ENCODE measurements around the gene GADL1.

The GADL1 gene

DNA sequence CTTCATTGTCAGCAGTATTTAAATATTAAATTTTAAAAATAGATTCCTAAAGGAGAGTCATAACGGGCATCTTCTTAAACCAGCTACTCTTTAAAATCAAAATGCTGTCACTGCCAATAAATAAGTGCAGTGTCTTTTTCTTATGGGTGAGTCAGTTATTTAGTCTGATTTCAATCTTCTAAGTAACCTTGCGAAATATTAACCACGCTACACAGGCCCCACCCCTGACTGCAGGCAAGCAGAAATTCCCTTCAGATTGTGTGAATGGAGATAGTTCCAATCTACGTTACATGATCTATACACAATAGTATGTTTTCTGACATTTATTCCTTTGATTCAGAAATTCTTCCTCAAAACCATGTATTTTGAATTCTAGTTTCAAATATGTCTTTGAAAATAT lies 141.5 kb downstream of the GADL1 start:
- no peak for FAIRE-seq

DNA sequence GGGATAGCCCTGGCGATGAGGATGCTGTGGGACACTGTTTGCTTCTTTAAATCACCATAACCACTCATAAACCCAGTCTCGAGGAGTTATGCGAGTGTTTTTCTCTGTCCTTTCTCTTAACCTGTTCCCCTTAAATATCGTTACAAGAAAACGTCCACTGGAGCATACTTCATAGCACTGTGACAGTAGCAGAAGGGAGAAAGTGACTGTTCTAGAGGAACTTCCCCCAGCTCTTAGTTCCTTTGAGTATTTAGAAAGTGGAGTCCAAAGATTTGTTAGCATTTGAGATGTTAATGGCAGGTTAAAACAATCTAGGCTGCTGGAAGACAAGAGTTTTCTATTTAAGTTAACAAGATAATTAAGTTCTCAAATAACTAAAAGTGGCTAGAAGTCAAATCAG lies 142.0 kb downstream of the GADL1 start:
- no peak for FAIRE-seq

DNA sequence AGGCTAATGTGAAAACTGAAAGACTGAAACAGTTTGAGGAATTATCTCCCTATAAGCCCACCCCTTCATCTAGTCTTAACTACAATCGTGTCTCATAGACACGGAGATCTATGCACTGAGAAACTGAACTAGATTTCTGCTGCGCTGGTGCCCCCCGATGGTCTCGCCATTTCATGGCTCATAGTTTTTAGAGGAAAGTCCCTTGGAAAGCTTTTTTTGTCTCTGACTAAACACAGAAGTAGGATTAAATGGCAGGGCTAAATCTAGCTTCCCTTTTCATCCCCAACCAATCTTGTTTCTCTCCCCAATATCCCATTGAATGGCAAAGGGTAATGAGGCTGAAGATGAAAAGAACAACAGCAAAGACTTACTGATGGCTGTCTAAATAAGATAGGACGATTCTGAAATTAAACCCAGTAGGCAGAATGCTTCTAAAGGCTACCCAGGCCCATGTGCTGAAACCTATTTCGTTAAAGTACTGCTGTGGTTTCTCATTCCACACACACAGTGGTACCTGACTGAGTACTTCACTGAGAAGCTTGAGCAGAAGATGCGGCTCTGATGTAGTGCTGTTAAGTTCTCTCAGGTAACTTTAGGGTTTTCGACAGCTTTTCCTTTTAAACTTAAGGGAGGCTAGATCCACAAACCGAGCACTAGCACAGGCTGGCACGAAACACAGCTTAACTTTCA lies 142.7 kb downstream of the GADL1 start:
- FAIRE-seq, result no peak

DNA sequence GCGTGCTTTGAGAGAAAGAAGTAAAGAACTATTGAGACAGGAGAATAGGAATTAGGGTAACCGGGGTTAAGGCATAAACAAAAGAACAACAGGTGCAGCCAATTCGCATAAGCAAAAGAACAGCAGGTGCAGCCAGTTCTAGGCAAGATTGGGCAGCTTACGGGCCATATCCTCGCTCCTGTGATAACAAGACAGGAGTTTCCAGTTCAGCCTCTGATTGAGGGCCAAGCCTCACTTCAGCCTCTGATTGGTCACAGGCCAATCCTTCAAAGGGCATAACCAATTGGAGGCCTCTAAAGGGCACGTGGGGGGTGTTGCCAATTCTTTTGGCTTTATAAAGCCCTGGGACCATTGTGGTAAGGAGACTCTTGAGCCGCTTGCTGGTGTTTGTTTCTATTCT lies 143.5 kb downstream of the GADL1 start:
- no peak for FAIRE-seq

DNA sequence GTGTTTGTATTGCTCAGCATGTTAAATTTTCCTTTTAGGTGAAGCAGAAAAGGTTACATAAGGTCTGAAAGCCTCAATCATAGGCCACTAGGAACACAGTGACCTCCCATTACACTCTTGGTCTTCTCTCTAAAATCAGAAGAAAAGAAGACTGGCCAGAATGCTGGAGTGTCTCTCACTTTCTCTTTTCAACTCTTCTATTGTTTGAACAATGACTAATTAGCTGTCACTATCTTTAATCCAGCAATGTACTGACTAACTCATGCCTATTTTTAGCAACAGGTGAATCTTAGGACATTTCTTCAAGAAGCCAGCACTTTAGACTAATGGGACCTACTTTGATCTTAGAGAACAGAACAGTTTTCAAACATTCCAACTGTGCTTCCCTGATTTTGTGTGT lies 145.2 kb downstream of the GADL1 start:
- FAIRE-seq, result no peak

DNA sequence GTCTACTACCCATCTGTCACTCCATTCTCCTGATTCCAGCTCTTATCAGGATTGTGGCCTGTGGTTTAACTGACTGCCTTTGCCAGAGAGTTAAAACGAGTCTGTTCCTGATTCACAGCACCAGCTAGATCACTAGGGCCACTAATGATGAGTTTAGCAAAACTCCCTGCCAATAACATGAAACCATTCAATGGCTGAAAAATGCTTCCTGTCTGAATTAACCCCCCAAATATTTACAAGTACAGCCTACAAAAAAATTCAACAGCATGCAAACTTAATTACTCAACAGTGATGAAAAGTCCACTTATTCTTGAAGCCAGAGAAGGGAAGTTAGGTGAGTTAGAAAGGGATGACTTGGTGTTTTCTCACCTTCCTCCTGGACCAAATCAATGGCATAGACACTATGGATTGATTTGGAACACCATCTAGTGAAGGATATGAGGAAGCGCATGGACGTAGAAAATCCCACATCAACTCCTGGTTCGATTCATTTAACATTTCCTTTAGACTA lies 146.6 kb downstream of the GADL1 start:
- no peak for FAIRE-seq

DNA sequence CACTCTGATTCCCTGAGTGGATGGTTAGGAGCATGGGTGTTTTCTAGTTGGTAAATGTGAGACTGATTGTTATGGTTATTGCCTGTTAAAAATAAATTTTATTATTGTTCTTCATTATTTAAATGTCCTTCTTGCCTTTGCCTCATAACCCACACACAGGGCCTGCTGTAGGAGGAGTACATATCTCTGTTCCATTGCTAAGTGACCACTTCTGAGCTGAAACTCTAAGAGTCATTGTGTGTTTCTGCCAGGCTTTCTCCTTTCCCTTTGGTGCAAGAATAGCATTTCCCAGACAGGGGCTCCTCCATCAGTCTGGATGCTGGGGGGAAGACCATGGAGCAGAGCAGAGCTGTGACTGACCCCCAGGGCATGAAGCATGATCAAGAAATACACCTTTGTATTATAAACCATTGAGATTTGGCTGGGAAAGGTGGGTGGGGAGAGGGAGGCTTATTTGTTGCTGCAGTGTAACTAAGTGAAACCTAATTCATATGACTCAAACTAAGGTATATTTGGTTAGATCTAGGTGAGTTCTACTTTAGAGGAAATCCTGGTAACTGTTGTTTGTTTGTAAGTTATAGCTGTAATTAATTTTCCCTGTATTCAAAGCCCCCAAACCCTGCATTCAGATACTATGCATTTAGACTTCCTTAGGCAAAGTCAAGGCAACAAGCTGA lies 150.7 kb downstream of the GADL1 start:
- FAIRE-seq, result no peak

DNA sequence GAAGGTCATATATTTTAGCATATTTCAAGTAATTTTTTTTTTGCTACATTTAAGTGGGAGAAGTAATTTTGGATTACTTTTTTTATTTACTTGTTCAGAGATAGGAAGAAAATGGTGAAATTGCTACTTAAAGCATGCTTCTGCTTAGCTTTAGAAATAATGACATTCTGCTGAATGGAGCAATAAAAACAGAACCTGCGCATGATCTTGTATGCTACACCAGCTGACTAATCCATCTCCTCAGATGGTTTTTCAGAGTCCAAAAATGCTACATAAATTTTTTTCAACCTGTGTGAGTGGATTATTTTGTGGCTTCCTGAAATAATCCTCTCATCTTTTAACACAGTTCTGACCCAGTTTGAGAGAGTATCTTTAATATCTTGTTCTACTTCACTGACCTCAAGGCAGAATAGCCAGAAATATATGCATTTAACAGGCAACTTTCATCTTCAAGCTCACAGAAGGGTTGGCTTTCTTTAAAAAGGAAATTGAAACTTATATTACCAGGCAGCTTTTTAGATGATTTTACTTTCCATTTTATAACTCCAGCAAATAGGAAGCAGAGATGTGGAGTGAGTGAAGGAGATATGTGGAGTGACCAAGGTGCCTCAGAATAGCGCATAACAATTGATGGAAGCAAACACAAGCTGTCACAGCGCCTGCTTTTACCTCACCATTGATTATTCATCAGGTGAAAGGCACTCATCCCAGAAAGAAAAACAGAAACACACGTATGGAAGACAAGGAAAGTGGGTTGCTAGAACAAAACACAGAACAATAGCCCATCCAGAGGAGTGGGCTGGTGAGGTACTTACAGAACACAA lies 151.5 kb downstream of the GADL1 start:
- no peak for FAIRE-seq

DNA sequence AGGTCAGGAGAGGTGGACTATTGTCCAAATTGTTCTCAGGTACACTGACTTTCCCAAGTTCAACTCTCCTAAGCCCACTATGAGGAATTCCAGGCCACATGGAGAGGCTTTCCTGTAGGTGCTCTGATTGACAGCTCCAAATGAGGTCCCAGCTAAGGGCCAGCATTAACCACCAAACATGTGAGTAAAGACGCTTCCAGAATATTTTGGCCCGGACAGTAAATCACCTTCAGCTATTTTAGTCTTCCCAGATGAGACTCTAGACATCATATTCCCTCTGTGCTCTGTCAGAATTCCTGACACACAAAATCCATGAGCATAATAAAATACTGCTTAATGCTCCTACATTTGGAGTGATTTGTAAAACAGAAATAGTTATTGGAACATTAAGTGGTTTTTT lies 152.6 kb downstream of the GADL1 start:
- FAIRE-seq, result no peak

DNA sequence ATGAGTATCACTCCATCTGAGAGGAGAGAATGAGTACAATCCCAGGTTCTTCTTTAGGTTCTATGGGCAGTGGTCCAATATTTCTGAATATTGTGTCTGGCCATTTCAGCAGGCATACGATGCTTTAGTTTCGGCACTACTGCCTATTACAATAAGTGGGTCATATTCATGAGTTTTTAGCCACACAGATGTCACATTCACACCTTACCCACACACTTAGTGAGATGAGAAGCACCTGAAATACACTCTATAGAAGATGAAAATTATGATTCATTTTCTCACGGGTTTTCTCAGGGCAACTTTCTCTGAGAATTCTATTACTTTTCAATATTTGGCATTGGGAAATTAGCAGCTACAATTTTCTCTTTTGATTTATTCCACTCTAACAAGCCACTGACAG lies 155.9 kb downstream of the GADL1 start:
- FAIRE-seq, result no peak

DNA sequence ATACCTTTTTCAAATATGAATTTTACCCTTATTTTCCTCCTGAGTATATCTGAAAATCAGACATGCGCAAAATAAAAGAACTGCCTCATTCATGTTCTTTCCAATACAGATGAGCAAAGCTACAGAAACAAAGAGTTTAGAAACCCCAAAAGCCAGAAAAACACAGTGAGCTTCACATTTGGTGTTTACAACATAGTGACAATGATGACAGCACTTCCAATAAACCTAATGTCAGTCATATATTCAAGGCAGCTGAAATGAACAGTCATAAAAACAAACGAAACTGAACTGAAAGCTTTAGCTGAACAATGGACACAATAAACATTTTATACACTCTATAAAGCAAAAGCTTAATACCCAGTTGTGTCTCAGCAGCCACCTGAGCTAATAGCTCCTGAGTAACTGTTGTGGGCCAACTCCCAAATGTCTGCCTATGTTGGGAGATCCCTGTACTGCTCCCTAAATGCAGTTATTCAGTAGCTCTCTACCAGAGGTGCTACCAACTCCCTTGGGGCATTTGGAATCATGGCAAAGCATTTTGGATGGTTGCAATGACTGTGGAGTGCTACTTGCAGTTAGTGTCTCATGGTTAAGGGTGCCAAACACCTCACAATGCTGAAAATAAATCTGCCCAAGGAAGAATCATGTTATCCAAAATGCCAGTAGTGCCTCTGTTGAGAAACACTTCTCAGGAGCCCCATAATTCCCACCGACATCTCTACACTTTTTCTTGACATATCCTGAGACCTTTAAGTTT lies 156.5 kb downstream of the GADL1 start:
- FAIRE-seq, result no peak

DNA sequence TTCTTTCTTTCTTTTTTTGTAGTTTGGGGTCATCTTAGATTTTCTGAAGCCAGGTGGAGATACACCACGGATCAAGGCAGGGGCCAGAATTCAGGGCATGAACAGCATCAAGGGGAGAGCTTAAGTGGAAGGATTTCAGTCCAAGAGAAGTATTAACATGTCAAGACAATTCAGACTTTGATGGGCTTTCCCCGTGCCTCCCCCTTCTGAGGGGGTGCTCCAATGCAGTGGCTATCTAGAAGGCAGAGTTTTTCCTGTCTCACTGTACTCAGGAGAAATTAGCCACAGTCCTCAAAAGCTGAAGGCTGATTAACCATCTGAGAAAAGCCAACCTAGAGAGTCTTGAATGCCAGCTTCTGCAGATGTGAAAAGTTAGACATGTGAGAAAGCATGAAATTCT lies 160.8 kb downstream of the GADL1 start:
- no peak for FAIRE-seq

DNA sequence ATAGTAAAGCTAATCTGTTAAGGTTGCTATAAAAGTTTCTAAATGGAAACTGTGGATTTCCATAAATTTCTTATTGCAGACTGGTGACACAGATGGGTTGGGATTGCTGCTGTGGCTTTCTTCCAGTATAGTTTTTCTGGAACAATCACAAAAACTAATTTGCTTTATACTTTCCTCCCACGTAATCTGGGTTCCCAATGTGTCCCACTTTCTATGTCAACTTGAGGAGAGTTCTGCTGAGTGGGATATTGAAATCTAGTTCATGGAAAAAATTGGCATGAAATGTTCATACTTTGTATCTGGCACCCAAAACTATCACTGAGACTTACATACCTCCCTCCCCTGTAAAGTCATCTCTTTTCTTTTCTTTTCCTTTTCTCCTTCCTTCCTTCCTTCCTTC lies 161.3 kb downstream of the GADL1 start:
- no peak for FAIRE-seq

DNA sequence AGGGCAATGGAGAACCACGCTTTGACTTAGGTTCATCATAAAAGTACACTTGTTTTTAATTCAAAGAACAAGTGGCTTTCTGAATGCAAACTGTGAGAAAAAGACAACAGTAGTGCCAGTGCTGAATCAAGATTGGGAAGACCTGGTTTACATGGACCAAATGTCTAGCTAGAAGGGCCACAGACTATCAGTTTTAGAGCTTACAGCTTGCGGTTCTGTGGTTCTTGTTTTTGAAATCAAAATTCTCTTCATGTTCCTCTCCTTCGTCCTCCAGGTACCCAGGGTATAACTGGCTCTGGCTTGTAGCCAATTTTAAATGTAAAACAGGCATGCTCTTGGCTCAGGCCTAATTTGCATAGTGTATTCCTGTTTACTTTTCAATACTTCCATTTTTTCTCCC lies 163.5 kb downstream of the GADL1 start:
- FAIRE-seq, result no peak

DNA sequence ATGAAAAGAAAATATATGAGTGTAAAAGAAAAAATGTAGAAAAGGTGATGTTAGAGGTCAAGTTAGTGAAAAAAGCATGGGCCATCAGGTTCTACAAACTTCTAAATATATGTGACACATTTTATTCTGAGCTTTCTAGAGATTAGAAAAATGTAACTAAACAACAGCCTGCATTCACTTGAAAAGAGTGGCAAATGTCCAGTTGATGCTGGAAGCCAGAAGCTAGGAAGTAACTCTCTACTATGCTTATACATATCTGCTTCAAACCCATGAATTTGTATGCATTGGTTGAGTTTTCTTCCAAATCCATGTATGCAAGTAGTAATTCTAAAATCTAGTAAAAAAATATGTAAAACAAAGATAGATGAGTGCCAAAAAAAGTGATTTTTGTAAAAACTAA lies 164.5 kb downstream of the GADL1 start:
- FAIRE-seq, result no peak

DNA sequence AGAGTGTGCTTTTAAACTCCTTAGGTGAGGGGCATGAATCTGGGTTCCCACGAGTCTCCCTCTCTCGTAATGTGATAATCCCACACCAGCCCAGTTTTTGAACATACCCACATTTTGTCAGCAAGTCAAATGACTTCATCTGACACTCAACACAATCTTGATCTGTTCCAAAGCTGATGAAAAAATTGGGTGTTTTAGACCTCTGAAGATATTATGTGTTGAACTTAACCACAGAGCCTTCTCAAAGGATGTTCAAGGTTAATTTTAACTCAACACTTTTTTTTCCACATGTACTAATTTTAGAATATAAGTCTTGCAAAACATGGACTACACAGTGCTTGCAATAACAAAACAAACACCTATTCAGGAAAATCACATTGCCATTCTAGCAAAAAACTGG lies 164.9 kb downstream of the GADL1 start:
- no peak for FAIRE-seq

DNA sequence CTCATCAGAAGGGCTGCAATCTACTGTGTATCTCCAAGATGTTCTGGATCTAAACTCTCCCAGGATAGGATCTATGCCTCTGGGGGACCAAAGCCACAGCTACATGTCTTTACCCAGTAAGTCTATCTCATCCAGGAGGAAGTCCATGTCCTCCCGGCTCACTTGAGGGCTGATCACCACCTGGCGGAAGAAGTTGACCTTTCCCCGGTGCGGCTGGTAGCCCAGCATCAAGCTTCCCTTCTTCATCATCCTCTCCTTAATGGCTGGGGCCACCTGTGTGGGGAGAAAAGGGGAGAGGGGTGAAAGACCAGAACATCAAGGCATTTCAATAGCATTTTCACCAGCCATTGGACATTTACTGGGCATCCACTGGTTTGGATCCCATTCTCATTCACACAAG lies 166.3 kb downstream of the GADL1 start:
- no peak for FAIRE-seq

DNA sequence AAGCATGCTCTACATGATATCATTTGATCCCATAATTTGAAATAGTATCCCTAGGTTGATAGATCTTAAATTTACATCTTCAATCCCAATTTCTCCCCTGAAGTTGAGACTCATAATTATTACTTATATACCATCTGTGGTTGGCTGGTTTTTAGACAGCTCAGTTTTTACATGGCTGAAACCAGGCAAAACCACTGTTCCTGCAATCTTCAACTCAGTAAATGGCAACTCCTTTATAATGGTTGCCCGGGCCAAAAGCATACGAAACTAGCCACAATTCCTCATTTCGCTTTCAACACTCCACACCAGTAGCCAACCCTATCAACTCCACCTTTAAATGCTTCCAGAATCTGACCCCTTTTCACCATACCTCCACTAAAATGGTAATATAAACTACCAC lies 169.6 kb downstream of the GADL1 start:
- FAIRE-seq, result no peak

DNA sequence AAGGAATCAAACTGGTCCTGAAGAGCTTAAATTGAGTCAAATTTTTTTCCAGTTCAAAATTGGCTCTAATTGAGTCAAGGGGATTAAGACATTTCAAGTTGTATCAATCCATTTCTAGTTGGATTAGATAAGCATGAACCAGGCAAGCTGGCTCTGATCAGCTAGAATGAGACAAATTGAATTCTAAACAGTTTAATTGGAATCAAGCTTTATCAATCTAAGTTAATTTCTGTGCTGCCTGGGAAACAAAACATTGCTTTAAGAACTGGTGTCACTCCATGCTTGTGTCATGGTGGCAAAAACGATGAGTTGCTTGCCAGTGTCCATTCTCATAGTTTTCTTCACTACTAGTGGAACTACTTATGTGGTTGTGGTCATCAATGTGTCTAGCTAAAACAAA lies 171.2 kb downstream of the GADL1 start:
- no peak for FAIRE-seq

DNA sequence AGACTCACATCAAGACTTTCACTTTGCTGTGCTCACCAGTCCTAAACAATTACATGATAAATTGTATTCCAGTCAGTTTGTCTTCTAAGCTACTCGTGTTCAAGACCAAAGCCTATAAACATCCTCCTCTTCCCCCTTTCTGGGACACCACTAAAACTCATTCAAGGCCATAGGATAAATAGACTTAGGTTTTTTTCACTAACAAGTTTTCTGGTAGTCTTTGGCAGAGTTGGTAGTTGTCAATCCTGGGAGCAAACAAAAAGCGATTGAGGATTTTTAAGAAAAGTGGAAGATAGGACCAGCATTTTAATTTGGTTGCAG lies 173.2 kb downstream of the GADL1 start:
- no peak for FAIRE-seq

DNA sequence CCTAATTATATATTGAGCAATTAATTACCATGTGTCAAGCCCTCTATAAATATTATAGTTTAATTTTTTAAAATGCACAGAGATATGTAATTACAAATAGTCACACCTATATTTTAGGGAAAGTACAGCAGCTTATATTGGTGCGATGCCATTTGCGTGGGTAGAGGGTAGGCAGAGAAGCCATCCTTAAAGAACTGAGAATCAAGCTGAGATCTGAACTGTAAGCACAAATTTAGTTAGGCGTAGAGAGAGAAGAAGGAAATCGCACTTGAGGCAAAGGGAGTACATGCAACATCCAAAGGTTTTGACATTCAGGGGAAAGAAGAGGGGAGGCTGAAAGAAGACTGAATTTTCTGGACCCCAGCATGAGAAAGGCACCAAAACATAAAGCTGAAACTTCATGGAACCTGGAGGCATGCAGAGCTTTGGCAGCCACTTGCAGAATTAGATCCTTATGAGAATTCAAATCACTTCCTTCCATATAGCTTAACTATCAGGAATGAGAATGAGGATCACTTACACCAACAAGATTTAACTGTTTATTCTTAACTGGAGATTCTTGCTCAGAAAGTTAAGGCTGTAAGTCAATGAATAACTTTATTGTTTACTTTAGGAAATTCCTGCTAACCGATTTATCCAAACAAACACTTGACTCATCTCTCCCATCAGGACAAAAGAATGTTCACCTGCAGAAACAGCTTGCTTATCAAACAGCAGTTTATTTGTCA lies 173.7 kb downstream of the GADL1 start:
- FAIRE-seq, result no peak

DNA sequence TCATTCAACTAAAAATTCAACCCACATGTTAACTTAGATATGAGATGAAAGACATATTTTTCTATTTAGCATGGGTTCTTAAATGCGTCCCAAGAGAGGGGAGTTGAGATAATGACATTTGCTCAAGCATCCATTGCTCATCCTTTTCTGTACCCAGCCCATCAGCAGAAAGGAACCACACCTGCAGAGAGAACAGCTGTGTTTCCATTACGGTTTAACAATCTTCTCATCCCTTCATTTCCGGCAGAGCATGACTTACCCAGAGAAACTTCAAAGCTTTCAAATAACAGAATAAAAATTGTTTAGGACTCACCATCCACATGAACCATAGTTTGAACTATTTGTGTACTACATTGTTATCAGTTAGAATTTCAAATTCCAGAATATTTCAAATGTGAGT lies 174.9 kb downstream of the GADL1 start:
- no peak for FAIRE-seq

Measured in A204.1 (cell line).